ENCODE measurements around the gene HAPSTR1.

HAPSTR1 gene

DNA sequence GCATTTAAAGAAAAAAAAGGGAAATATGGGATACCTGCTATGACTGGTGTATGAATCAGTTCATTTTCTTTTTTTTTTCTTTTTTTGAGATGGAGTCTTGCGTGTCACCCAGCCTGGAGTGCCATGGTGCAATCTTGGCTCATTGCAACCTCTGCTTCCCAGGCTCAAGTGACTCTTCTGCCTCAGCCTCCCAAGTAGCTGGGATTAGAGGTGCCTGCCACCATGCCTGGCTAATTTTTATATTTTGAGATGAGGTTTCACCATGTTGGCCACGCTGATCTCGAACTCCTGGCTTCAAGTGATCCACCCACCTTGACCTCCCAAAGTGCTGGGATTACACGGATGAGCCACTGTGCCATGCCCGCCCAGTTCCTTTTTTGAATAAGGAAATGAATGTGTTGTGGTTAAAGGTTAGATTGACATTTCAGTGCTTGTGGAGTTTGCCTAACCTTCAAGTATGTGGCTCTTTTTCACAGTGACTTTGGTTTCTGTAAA is 7.7 kb downstream of the HAPSTR1 start:
- Histone ChIP-seq H3K23ac (ENCODE audit: low read length) (no peak overlapping the region), H4K8ac (ENCODE audit: low read depth, low read length) (no peak overlapping the region), H3K27me3 (ENCODE audit: insufficient read depth, low read length, poor library complexity) (no peaks in the 10 kb centered on the region), H2AK5ac (ENCODE audit: low read length) (no peak overlapping the region), H4K5ac (ENCODE audit: low read length) (no peak overlapping the region), H3K36me3 (ENCODE audit: control insufficient read depth, insufficient read depth, low read length) (peaks cover 9% of the 10 kb centered on the region), H3K9ac (ENCODE audit: low read length) (no peak overlapping the region), H3K4me2 (ENCODE audit: low read length) (no peak overlapping the region), H3K4me1 (ENCODE audit: control insufficient read depth, low read depth, low read length) (peaks cover 6% of the 10 kb centered on the region), H3K18ac (ENCODE audit: low read length) (no peak overlapping the region), H3K79me1 (ENCODE audit: low read length) (peaks cover 5% of the 10 kb centered on the region), H2BK120ac (ENCODE audit: low read depth, low read length) (no peak overlapping the region), H3K56ac (ENCODE audit: low read length) (no peak overlapping the region), H2BK15ac (replicated peaks; ENCODE audit: low read depth) (no peak overlapping the region), H2BK5ac (ENCODE audit: low read length) (no peak overlapping the region), H3K27ac (ENCODE audit: low read depth, low read length) (no peak overlapping the region), H3K4ac (ENCODE audit: low read depth, low read length) (no peak overlapping the region), H3K79me2 (ENCODE audit: control insufficient read depth, insufficient read depth, low read length) (peaks cover 95% of the 10 kb centered on the region), H3K4me3 (ENCODE audit: low read length) (no peak overlapping the region)
- no peak for DNase-seq
- WGBS (ENCODE audit: extremely low coverage, insufficient coverage, low lambda C conversion rate), result no CpG with 5 or more reads among the region's 5 CpGs

GRCh38 chr16:9102379-9102778 is 10.9 kb downstream of the HAPSTR1 start:
- no peak overlapping the region for H2BK120ac ChIP-seq (ENCODE audit: low read depth, low read length)
- H3K4me2 ChIP-seq (ENCODE audit: low read length), result no peak overlapping the region
- no peak overlapping the region for H3K4me3 ChIP-seq (ENCODE audit: low read length)
- H4K5ac ChIP-seq (ENCODE audit: low read length), result no peak overlapping the region
- no CpG with 5 or more reads among the region's 2 CpGs for WGBS (ENCODE audit: extremely low coverage, insufficient coverage, low lambda C conversion rate)
- peaks cover 8% of the 10 kb centered on the region for H3K36me3 ChIP-seq (ENCODE audit: control insufficient read depth, insufficient read depth, low read length)
- H3K23ac ChIP-seq (ENCODE audit: low read length), result no peak overlapping the region
- no peak overlapping the region for H4K8ac ChIP-seq (ENCODE audit: low read depth, low read length)
- no peak overlapping the region for H2BK15ac ChIP-seq (replicated peaks; ENCODE audit: low read depth)
- no peaks in the 10 kb centered on the region for H3K4me1 ChIP-seq (ENCODE audit: control insufficient read depth, low read depth, low read length)
- no peak overlapping the region for H3K9ac ChIP-seq (ENCODE audit: low read length)
- no peak overlapping the region for H3K4ac ChIP-seq (ENCODE audit: low read depth, low read length)
- peaks cover 90% of the 10 kb centered on the region for H3K79me2 ChIP-seq (ENCODE audit: control insufficient read depth, insufficient read depth, low read length)
- H3K18ac ChIP-seq (ENCODE audit: low read length), result no peak overlapping the region
- DNase-seq, result no peak
- H3K56ac ChIP-seq (ENCODE audit: low read length), result no peak overlapping the region
- no peak overlapping the region for H3K27ac ChIP-seq (ENCODE audit: low read depth, low read length)
- H3K27me3 ChIP-seq (ENCODE audit: insufficient read depth, low read length, poor library complexity), result no peaks in the 10 kb centered on the region
- H2AK5ac ChIP-seq (ENCODE audit: low read length), result no peak overlapping the region
- peaks cover 7% of the 10 kb centered on the region for H3K79me1 ChIP-seq (ENCODE audit: low read length)
- H2BK5ac ChIP-seq (ENCODE audit: low read length), result no peak overlapping the region

DNA sequence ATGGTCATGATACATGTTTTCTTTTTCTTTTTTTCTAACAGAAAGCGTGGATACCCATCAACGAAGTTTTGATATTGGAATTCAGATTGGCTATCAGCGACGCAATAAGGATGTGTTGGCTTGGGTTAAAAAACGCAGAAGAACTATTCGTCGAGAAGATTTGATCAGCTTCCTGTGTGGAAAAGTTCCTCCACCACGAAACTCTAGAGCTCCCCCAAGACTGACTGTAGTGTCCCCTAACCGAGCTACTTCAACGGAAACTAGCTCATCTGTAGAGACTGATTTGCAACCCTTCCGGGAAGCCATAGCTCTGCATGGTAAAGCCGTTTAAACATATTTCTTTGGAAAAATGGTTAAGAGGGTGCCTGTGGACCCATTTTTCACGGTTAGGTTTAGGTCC is 11.5 kb downstream of the HAPSTR1 start:
- H2BK120ac ChIP-seq (ENCODE audit: low read depth, low read length), result no peak overlapping the region
- H3K79me2 ChIP-seq (ENCODE audit: control insufficient read depth, insufficient read depth, low read length), result peaks cover 90% of the 10 kb centered on the region
- no peak overlapping the region for H3K4me2 ChIP-seq (ENCODE audit: low read length)
- H3K36me3 ChIP-seq (ENCODE audit: control insufficient read depth, insufficient read depth, low read length), result peaks cover 8% of the 10 kb centered on the region
- no peak overlapping the region for H2BK5ac ChIP-seq (ENCODE audit: low read length)
- H3K79me1 ChIP-seq (ENCODE audit: low read length), result peaks cover 7% of the 10 kb centered on the region
- H3K4ac ChIP-seq (ENCODE audit: low read depth, low read length), result no peak overlapping the region
- no peak overlapping the region for H2AK5ac ChIP-seq (ENCODE audit: low read length)
- H3K27ac ChIP-seq (ENCODE audit: low read depth, low read length), result no peak overlapping the region
- no peaks in the 10 kb centered on the region for H3K27me3 ChIP-seq (ENCODE audit: insufficient read depth, low read length, poor library complexity)
- WGBS (ENCODE audit: extremely low coverage, insufficient coverage, low lambda C conversion rate), result no CpG with 5 or more reads among the region's 13 CpGs
- no peak overlapping the region for H3K56ac ChIP-seq (ENCODE audit: low read length)
- H4K8ac ChIP-seq (ENCODE audit: low read depth, low read length), result no peak overlapping the region
- no peak overlapping the region for H3K23ac ChIP-seq (ENCODE audit: low read length)
- no peak overlapping the region for H2BK15ac ChIP-seq (replicated peaks; ENCODE audit: low read depth)
- no peak overlapping the region for H3K4me3 ChIP-seq (ENCODE audit: low read length)
- no peak overlapping the region for H4K5ac ChIP-seq (ENCODE audit: low read length)
- H3K18ac ChIP-seq (ENCODE audit: low read length), result no peak overlapping the region
- DNase-seq, result no peak
- H3K9ac ChIP-seq (ENCODE audit: low read length), result no peak overlapping the region
- H3K4me1 ChIP-seq (ENCODE audit: control insufficient read depth, low read depth, low read length), result no peaks in the 10 kb centered on the region

DNA sequence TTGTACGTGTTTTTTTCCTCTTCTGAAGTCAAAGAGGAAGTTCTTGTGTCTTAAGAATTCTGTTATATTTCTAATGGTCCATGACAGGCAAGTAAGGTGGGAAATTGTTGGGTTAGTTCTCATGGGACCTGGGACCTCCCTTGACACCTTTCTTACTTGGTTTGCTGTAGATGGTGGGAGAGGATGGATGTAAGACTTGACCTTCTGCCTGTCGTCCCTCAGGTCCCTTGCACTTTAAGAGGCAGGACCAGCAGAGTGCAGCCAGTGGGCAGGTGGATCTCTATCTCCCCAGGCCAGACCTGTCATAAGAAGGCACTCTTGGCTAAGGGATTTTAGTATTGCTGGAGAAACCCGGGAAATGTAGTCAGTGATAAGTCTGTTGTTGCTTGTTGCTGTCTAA is 12.1 kb downstream of the HAPSTR1 start:
- Histone ChIP-seq H3K36me3 (ENCODE audit: control insufficient read depth, insufficient read depth, low read length) (peaks cover 8% of the 10 kb centered on the region), H2BK15ac (replicated peaks; ENCODE audit: low read depth) (no peak overlapping the region)

GRCh38 chr16:9105189-9105588 is 13.7 kb downstream of the HAPSTR1 start:
- no peaks in the 10 kb centered on the region for H3K27me3 ChIP-seq (ENCODE audit: insufficient read depth, low read length, poor library complexity)
- no peak overlapping the region for H3K4ac ChIP-seq (ENCODE audit: low read depth, low read length)
- DNase-seq, result no peak
- no peak overlapping the region for H3K4me3 ChIP-seq (ENCODE audit: low read length)
- H3K18ac ChIP-seq (ENCODE audit: low read length), result no peak overlapping the region
- no peak overlapping the region for H3K23ac ChIP-seq (ENCODE audit: low read length)
- no peak overlapping the region for H3K4me2 ChIP-seq (ENCODE audit: low read length)
- no peak overlapping the region for H3K9ac ChIP-seq (ENCODE audit: low read length)
- H3K79me1 ChIP-seq (ENCODE audit: low read length), result peaks cover 16% of the 10 kb centered on the region
- peaks cover 89% of the 10 kb centered on the region for H3K79me2 ChIP-seq (ENCODE audit: control insufficient read depth, insufficient read depth, low read length)
- no peak overlapping the region for H4K5ac ChIP-seq (ENCODE audit: low read length)
- H3K56ac ChIP-seq (ENCODE audit: low read length), result no peak overlapping the region
- H4K8ac ChIP-seq (ENCODE audit: low read depth, low read length), result no peak overlapping the region
- H2BK120ac ChIP-seq (ENCODE audit: low read depth, low read length), result no peak overlapping the region
- no peak overlapping the region for H2AK5ac ChIP-seq (ENCODE audit: low read length)
- no peak overlapping the region for H2BK15ac ChIP-seq (replicated peaks; ENCODE audit: low read depth)
- no peak overlapping the region for H2BK5ac ChIP-seq (ENCODE audit: low read length)
- no peak overlapping the region for H3K27ac ChIP-seq (ENCODE audit: low read depth, low read length)
- H3K4me1 ChIP-seq (ENCODE audit: control insufficient read depth, low read depth, low read length), result peaks cover 11% of the 10 kb centered on the region
- H3K36me3 ChIP-seq (ENCODE audit: control insufficient read depth, insufficient read depth, low read length), result peaks cover 8% of the 10 kb centered on the region

More for the DNA sequence above, 12.1 kb downstream of the HAPSTR1 start:
- no peak overlapping the region for H3K4me3 ChIP-seq (ENCODE audit: low read length)
- no peaks in the 10 kb centered on the region for H3K27me3 ChIP-seq (ENCODE audit: insufficient read depth, low read length, poor library complexity)
- peaks cover 10% of the 10 kb centered on the region for H3K79me1 ChIP-seq (ENCODE audit: low read length)
- no peak overlapping the region for H2AK5ac ChIP-seq (ENCODE audit: low read length)
- no peak overlapping the region for H3K4ac ChIP-seq (ENCODE audit: low read depth, low read length)
- no CpG with 5 or more reads among the region's 3 CpGs for WGBS (ENCODE audit: extremely low coverage, insufficient coverage, low lambda C conversion rate)
- H4K5ac ChIP-seq (ENCODE audit: low read length), result no peak overlapping the region
- no peak overlapping the region for H4K8ac ChIP-seq (ENCODE audit: low read depth, low read length)
- H3K27ac ChIP-seq (ENCODE audit: low read depth, low read length), result no peak overlapping the region
- no peak overlapping the region for H2BK5ac ChIP-seq (ENCODE audit: low read length)
- no peak overlapping the region for H3K4me2 ChIP-seq (ENCODE audit: low read length)
- H3K9ac ChIP-seq (ENCODE audit: low read length), result no peak overlapping the region
- no peak overlapping the region for H3K56ac ChIP-seq (ENCODE audit: low read length)
- no peak for DNase-seq
- no peak overlapping the region for H3K23ac ChIP-seq (ENCODE audit: low read length)
- peaks cover 3% of the 10 kb centered on the region for H3K4me1 ChIP-seq (ENCODE audit: control insufficient read depth, low read depth, low read length)
- peaks cover 89% of the 10 kb centered on the region for H3K79me2 ChIP-seq (ENCODE audit: control insufficient read depth, insufficient read depth, low read length)
- no peak overlapping the region for H2BK120ac ChIP-seq (ENCODE audit: low read depth, low read length)
- no peak overlapping the region for H3K18ac ChIP-seq (ENCODE audit: low read length)
